GM19328 (cell line): Measurements from ENCODE around the gene ZNF750.

Experiments
- ATAC-seq: cut with Tn5 transposase; IDR thresholded peaks from one replicate; pipeline ENCODE4 v1.9.1; 2021; ENCODE audit warnings: mild to moderate bottlenecking, moderate library complexity; ENCODE audit not compliant: unreplicated experiment

ZNF750 gene

DNA sequence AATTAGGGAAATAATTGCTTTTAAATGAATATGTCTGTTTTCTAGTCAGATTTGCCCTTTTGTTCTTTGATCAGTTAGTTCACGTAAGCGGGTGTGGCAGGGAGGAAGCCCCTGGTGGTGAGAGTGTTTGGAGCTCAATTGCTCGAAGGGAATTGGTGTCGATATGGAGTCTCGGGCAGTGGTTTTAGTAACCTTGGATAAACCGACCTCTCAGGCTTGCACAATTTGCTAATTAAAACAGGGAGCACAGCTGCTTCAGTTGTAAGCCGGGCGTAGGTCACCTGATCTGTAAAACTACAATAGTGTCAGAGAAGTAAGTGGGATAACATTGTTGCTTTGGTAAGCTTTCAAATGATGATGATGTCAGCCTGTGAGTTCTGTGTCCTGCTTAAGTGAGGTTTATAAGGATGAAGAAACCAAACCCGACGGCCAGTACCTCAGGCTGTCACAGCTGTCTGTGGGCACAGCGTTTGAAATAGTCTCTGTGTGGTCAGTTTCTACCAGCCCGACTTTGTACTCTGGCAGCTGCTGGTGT lies 2.9 kb downstream of the ZNF750 start:
- ATAC-seq = no peak

DNA sequence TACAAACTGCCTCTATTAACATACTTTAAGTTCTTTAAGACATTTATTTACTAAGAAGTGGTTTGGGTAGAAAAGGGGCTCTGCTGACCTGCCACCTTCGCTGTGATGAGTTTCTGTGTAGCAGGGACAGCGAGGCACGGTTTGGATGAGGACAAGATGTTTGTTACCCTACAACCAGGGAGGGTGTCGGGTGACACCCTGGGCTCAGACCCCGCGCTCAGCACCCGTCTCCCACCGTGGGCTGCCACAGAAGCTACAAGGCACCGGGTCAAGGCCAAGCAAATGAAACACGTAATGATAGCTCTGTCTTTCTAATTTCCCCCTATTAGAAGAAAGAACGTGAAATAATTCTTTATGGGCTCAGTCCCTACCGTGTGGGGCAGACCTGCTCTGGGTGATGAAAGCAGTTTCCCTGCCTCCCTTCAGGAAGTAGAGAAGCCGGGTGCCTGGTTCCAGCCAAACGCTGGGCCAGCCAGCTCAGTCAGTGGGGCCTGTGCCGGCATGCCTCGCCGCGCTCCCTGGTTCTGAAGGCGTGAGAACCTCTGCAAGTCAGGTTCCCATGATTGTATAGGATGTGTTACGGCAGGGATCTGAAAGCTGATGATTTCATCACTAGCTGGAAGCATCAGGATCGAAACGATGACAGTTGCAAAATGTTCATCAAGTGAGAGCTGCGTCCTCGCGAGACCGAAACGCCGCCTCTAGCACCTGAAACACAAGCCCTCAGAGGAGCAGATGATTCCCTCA lies 3.9 kb downstream of the ZNF750 start:
- no peak for ATAC-seq

DNA sequence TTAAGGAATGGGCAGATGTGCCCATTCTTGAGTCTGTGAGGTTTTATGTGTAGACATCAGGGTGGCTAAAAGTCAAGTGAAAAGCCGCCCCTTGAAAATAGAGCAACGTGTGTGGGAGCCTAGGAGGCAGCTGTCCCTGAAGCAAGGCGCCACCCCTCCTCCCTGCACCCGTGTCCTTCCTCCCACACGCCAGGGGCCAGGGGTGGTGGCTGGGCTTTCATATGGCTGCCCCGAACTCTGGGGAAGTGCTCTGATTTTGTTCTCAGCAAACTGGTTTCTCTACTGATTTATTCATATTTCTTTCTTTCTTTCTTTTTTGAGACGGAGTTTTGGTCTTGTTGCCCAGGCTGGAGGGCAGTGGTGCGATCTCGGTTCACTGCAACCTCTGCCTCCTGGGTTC lies 4.7 kb downstream of the ZNF750 start:
- ATAC-seq = no peak

- no peak for ATAC-seq
Observed at GRCh38 chr17:82832881-82833475, 6.8 kb downstream of the ZNF750 start.

DNA sequence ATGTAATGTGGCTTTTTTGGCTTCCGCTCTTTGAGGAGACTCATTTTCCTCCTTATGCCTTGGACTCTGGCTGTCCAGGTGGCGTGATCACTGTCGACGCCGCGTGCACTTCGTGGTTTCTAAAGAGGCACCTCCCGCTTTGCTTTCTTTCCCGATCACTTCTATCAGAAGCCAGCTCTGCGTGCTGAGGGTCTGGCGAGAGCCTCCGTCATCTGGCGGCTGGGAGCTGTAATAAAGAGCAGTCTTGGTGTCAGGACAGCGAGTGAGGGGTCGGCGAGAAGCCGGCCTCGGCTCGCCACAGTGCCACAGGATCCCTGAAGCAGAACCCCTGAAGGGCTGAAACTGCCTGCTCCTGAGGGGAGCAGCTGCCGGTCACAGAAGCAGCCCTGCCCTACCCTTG lies 7.4 kb downstream of the ZNF750 start:
- ATAC-seq = no peak

DNA sequence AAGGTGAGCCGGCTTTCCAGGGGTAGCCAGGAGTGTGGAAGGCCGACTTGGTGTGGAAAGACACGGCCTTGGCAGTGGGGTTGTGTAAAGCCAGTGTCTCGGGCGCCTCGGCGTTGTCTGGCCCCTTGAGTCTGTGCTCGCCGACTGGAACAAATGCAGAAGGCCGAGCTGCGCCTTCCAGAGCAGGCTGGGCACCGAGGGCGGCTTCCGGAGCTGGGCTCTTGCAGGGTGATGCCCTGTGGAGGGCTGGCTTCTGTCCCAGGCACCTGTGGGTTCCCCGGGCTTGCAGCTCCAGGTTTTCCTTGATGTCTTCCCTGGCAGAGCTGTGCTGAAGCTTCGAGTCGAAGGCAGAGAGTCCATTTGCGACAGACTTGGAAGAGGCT lies 8.0 kb downstream of the ZNF750 start:
- no peak for ATAC-seq

- ATAC-seq = no peak
Observed at GRCh38 chr17:82831041-82831817, 8.6 kb downstream of the ZNF750 start.

DNA sequence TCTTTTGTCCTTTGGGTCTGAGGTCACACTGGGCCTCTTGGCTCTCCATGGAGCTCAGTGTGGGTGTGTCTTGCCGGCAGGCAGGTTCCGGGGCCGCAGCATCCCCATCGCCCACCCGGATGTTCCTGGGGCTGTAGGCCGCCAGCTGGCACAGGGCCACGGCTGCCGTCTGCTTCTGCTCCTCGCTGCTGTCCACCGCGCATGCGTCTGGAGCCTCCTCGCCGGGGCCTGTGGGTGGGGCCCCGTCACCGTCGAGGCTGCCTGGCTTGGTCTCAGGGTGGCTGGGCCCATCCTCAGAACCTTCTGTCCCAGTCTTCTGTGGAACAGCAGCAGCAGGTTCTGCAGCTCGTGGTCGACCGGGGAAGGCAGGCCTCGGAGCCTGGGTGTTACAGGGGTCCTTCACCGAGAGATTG lies 9.6 kb downstream of the ZNF750 start:
- ATAC-seq = no peak

DNA sequence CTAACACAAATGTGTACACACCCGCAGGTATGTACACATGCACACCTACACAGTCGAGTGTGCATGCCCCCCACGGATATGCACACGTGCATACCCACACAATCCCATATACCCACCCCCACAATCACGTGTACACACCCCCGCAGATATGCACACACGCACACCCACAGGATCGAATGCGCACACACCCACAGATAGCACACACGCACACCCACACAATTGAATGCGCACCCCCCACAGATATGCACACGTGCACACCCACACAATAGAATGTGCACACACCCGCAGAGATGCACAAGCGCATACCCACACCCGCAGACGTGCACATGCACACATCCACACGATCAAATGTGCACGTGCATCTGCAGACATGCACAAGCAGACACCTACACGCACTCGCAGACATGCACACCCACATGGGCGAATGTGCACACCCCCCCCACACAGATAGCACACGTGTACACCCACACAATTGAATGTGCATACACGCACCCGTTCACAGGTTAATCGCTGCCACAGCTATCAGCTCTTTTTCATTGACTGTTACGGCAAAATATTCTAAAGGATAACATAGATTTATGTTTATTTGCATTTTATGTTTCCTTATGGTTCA lies 10.8 kb downstream of the ZNF750 start:
- ATAC-seq = no peak

- no peak for ATAC-seq
Observed at GRCh38 chr17:82826956-82827355, 12.9 kb downstream of the ZNF750 start.

GRCh38 chr17:82826211-82826610 lies 13.6 kb downstream of the ZNF750 start:
- no peak for ATAC-seq

- ATAC-seq = no peak
Observed at GRCh38 chr17:82825540-82826124, 14.2 kb downstream of the ZNF750 start.

- ATAC-seq = no peak
Observed at GRCh38 chr17:82823004-82823403, 16.8 kb downstream of the ZNF750 start.

DNA sequence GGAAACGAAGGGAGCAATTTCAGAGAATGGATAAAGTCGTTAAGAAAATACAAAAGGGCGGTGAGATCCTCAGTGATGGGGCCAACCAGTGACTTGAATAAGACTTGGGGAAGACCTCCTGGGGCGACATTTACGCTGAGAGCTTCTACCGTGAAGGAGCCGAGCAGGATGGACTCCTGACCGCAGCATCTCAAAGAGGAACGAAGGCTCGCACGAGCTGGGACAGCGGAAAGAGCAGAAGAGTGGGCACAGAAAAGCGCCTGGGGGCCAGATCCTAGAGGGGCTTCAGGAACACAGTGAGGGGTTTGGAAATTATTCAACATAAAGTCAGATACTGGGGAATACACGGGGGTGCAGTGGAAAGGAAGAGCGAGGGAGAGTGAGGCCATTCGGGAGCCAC lies 17.5 kb downstream of the ZNF750 start:
- ATAC-seq = no peak

DNA sequence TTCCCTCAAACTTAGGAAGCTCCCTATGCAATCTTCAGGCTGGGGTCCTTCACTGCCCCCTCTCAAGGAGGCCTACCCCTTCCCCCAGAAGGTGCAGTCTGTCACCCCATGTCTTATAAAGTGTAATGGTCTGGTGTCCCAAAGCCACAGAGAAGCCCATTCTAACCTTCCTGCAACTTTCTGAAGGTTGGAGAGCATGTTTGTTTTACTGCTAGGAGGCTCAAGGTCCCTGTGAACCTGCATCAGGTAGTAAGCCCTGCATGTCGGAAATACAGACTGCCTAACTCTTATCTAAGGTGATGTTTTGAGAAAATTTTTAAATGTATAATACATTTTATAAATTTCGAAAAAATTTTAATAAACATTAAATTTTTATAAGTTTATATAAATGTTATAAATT lies 18.3 kb downstream of the ZNF750 start:
- ATAC-seq = no peak

GRCh38 chr17:82820278-82821251 lies 19.3 kb downstream of the ZNF750 start:
- no peak for ATAC-seq

GRCh38 chr17:82817947-82818346 lies 21.9 kb downstream of the ZNF750 start:
- no peak for ATAC-seq

- ATAC-seq = no peak
Observed at GRCh38 chr17:82816358-82816757, 23.5 kb downstream of the ZNF750 start.

- no peak for ATAC-seq
Observed at GRCh38 chr17:82815790-82816305, 24.0 kb downstream of the ZNF750 start.

- no peak for ATAC-seq
Observed at GRCh38 chr17:82815354-82815753, 24.5 kb downstream of the ZNF750 start.
